Midbrain (tissue), 1 donor: ENCODE measurements around the gene KCND2.
A peak's percentile ranks its signal among the peaks of the same experiment; 100 is the strongest.
"Not testable (repeated sequence)": the region's sequence is repeated elsewhere in the genome, so short reads cannot be mapped to it uniquely, and the experiment has no call there.

Experiments
- DNase-seq: peaks from one replicate; lab custom pipeline; 2025; lab: John Stamatoyannopoulos, UW

The KCND2 gene

GRCh38 chr7:120743128-120743527, 470.2 kb downstream of the KCND2 start:
- DNase-seq, result no peak

GRCh38 chr7:120760050-120760449, 487.1 kb downstream of the KCND2 start:
- DNase-seq, result no peak

GRCh38 chr7:120760851-120761250, 487.9 kb downstream of the KCND2 start:
- DNase-seq, result no peak

GRCh38 chr7:120770206-120770605, 497.2 kb downstream of the KCND2 start:
- no peak for DNase-seq

- no peak for DNase-seq
Measured at GRCh38 chr7:120774481-120774880, 501.5 kb downstream of the KCND2 start.

GRCh38 chr7:120775755-120776154, 502.8 kb downstream of the KCND2 start:
- no peak for DNase-seq

GRCh38 chr7:120779078-120779477, 506.1 kb downstream of the KCND2 start:
- not testable (repeated sequence) for DNase-seq

GRCh38 chr7:120780451-120780850, 507.5 kb downstream of the KCND2 start:
- DNase-seq, result not testable (repeated sequence)

GRCh38 chr7:120780938-120781337, 508.0 kb downstream of the KCND2 start:
- no peak for DNase-seq

- not testable (repeated sequence) for DNase-seq
Measured at GRCh38 chr7:120781924-120782323, 508.9 kb downstream of the KCND2 start.

GRCh38 chr7:120783273-120783672, 510.3 kb downstream of the KCND2 start:
- DNase-seq, result no peak

GRCh38 chr7:120783721-120784120, 510.7 kb downstream of the KCND2 start:
- no peak for DNase-seq

- DNase-seq, result no peak
Measured at GRCh38 chr7:120785095-120785494, 512.1 kb downstream of the KCND2 start.

GRCh38 chr7:120792091-120792860, 519.3 kb downstream of the KCND2 start:
- peak; percentile 57 for DNase-seq

- DNase-seq, result no peak
Measured at GRCh38 chr7:120792861-120793130, 519.8 kb downstream of the KCND2 start.

- DNase-seq, result no peak
Measured at GRCh38 chr7:120793213-120793936, 520.4 kb downstream of the KCND2 start.

- no peak for DNase-seq
Measured at GRCh38 chr7:120794106-120794729, 521.2 kb downstream of the KCND2 start.

- no peak for DNase-seq
Measured at GRCh38 chr7:120797026-120797645, 524.2 kb downstream of the KCND2 start.

- DNase-seq, result no peak
Measured at GRCh38 chr7:120799147-120799546, 526.2 kb downstream of the KCND2 start.
